WTC11 (cell line): Measurements from ENCODE around the gene CSF1R.

ENCODE experiments used
- CBFB ChIP-seq: sonication (generic); formaldehyde crosslinking; IDR thresholded peaks from 2 replicates; pipeline ENCODE4 v1.8.1; 2022; ENCODE audit warnings: mild to moderate bottlenecking, low read depth, missing genetic modification reagents
- ELF4 ChIP-seq: sonication (generic); formaldehyde crosslinking; IDR thresholded peaks from 2 replicates; pipeline ENCODE4 v1.8.1; 2022; ENCODE audit warnings: low read depth, mild to moderate bottlenecking, moderate library complexity, missing genetic modification reagents
- FOXJ3 ChIP-seq: sonication (generic); formaldehyde crosslinking; IDR thresholded peaks from 2 replicates; pipeline ENCODE4 v1.9.0; 2021; ENCODE audit warnings: missing genetic modification reagents, mild to moderate bottlenecking, borderline replicate concordance
- FOXK1 ChIP-seq: sonication (generic); formaldehyde crosslinking; IDR thresholded peaks from 2 replicates; pipeline ENCODE4 v1.8.0; 2022; ENCODE audit warnings: mild to moderate bottlenecking, moderate library complexity, missing genetic modification reagents
- GABPB1 ChIP-seq: sonication (generic); formaldehyde crosslinking; IDR thresholded peaks from 2 replicates; pipeline ENCODE4 v1.8.1; 2023; ENCODE audit warnings: mild to moderate bottlenecking, missing genetic modification reagents
- JAZF1 ChIP-seq: fragments of 250-450 bp; sonication (Bioruptor Pico); IDR thresholded peaks from 2 replicates; pipeline ENCODE4 v1.9.0; 2021; ENCODE audit warnings: moderate library complexity, mild to moderate bottlenecking, inconsistent platforms
- RORB ChIP-seq: fragments of 250-450 bp; sonication (Bioruptor Pico); IDR thresholded peaks from 2 replicates; pipeline ENCODE4 v1.9.0; 2021; ENCODE audit warnings: mild to moderate bottlenecking
- TCF7 ChIP-seq: sonication (generic); formaldehyde crosslinking; IDR thresholded peaks from 2 replicates; pipeline ENCODE4 v1.8.0; 2022; ENCODE audit warnings: mild to moderate bottlenecking, low read depth, missing genetic modification reagents, moderate library complexity
- ZNF138 ChIP-seq: sonication (generic); formaldehyde crosslinking; conservative IDR thresholded peaks from 2 replicates; pipeline ENCODE4 v1.8.1; 2022; ENCODE audit warnings: mild to moderate bottlenecking, moderate library complexity, missing genetic modification reagents
- TF ChIP-seq, protein P1 (sequence below): sonication (generic); formaldehyde crosslinking; IDR thresholded peaks from 2 replicates; pipeline ENCODE4 v1.8.1; 2022; ENCODE audit warnings: low read depth, mild to moderate bottlenecking, moderate library complexity, missing genetic modification reagents, borderline replicate concordance
- TF ChIP-seq, protein P2 (sequence below): fragments of 200-600 bp; IDR thresholded peaks from 2 replicates; pipeline ENCODE4 v1.8.0; 2022; ENCODE audit warnings: antibody characterized with exemption
- TF ChIP-seq, protein P3 (sequence below): sonication (generic); formaldehyde crosslinking; IDR thresholded peaks from 2 replicates; pipeline ENCODE4 v1.8.1; 2022; ENCODE audit warnings: mild to moderate bottlenecking, missing genetic modification reagents, moderate library complexity, borderline replicate concordance
- TF ChIP-seq, protein P4 (sequence below): sonication (generic); formaldehyde crosslinking; IDR thresholded peaks from 2 replicates; pipeline ENCODE4 v1.8.0; 2022; ENCODE audit warnings: mild to moderate bottlenecking, missing genetic modification reagents
- TF ChIP-seq, protein P5 (sequence below): sonication (generic); formaldehyde crosslinking; IDR thresholded peaks from 2 replicates; pipeline ENCODE4 v1.8.1; 2022; ENCODE audit warnings: missing genetic modification reagents, borderline replicate concordance

DNA sequence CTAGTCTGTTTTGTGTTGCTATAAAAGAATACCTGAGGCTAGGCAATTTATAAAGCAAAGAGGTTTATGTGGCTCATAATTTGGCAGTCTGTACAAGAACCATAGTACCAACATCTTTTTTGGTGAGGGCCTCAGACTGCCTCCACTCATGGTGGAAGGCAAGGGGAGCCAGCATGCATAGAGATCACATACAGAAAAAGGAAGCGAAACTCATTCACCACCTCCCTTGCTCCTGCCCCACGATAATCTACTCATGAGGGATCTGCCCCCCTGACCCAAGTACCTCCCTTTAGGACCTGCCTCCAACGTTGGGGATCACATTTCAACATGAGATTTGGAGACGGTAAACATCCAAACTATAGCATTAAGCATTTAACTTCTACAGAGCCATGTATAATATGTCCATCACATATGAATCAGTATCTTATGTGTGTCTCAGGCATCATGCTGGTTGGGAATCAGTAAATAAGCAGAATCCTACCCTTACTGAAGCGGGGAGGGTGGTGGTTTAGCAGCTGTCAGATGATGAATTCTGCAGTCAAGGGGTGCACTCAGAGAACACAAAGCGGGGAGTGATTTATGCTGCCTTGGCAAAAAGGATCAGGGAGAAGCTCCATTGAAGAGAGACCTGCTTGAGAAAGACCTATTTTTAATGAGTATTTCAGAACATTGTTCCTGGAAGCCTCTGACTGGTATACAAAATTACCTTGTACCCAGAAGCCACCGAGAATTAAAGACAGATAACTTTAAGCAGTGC is 51.0 kb downstream of the CSF1R start:
- TF ChIP-seq TCF7 (CRISPR knock-in tag) (no peak), FOXJ3 (no peak), JAZF1 (CRISPR knock-in tag) (no peak), CBFB (no peak), ELF4 (CRISPR knock-in tag) (no peak), RORB (CRISPR knock-in tag) (no peak), GABPB1 (CRISPR knock-in tag) (no peak), ZNF138 (CRISPR knock-in tag) (no peak), FOXK1 (CRISPR knock-in tag) (no peak)
- TF ChIP-seq, protein P1, sequence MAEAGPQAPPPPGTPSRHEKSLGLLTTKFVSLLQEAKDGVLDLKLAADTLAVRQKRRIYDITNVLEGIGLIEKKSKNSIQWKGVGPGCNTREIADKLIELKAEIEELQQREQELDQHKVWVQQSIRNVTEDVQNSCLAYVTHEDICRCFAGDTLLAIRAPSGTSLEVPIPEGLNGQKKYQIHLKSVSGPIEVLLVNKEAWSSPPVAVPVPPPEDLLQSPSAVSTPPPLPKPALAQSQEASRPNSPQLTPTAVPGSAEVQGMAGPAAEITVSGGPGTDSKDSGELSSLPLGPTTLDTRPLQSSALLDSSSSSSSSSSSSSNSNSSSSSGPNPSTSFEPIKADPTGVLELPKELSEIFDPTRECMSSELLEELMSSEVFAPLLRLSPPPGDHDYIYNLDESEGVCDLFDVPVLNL: no peak
- TF ChIP-seq, protein P2, sequence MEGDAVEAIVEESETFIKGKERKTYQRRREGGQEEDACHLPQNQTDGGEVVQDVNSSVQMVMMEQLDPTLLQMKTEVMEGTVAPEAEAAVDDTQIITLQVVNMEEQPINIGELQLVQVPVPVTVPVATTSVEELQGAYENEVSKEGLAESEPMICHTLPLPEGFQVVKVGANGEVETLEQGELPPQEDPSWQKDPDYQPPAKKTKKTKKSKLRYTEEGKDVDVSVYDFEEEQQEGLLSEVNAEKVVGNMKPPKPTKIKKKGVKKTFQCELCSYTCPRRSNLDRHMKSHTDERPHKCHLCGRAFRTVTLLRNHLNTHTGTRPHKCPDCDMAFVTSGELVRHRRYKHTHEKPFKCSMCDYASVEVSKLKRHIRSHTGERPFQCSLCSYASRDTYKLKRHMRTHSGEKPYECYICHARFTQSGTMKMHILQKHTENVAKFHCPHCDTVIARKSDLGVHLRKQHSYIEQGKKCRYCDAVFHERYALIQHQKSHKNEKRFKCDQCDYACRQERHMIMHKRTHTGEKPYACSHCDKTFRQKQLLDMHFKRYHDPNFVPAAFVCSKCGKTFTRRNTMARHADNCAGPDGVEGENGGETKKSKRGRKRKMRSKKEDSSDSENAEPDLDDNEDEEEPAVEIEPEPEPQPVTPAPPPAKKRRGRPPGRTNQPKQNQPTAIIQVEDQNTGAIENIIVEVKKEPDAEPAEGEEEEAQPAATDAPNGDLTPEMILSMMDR: no peak
- TF ChIP-seq, protein P3, sequence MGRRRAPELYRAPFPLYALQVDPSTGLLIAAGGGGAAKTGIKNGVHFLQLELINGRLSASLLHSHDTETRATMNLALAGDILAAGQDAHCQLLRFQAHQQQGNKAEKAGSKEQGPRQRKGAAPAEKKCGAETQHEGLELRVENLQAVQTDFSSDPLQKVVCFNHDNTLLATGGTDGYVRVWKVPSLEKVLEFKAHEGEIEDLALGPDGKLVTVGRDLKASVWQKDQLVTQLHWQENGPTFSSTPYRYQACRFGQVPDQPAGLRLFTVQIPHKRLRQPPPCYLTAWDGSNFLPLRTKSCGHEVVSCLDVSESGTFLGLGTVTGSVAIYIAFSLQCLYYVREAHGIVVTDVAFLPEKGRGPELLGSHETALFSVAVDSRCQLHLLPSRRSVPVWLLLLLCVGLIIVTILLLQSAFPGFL: no peak
- TF ChIP-seq, protein P4, sequence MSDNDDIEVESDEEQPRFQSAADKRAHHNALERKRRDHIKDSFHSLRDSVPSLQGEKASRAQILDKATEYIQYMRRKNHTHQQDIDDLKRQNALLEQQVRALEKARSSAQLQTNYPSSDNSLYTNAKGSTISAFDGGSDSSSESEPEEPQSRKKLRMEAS (CRISPR knock-in tag): no peak
- TF ChIP-seq, protein P5, sequence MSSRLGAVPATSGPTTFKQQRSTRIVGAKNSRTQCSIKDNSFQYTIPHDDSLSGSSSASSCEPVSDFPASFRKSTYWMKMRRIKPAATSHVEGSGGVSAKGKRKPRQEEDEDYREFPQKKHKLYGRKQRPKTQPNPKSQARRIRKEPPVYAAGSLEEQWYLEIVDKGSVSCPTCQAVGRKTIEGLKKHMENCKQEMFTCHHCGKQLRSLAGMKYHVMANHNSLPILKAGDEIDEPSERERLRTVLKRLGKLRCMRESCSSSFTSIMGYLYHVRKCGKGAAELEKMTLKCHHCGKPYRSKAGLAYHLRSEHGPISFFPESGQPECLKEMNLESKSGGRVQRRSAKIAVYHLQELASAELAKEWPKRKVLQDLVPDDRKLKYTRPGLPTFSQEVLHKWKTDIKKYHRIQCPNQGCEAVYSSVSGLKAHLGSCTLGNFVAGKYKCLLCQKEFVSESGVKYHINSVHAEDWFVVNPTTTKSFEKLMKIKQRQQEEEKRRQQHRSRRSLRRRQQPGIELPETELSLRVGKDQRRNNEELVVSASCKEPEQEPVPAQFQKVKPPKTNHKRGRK (CRISPR knock-in tag): no peak
